Measurements from ENCODE around the gene HNRNPF.
A peak's percentile ranks its signal among the peaks of the same experiment; 100 is the strongest.

Gene HNRNPF

DNA sequence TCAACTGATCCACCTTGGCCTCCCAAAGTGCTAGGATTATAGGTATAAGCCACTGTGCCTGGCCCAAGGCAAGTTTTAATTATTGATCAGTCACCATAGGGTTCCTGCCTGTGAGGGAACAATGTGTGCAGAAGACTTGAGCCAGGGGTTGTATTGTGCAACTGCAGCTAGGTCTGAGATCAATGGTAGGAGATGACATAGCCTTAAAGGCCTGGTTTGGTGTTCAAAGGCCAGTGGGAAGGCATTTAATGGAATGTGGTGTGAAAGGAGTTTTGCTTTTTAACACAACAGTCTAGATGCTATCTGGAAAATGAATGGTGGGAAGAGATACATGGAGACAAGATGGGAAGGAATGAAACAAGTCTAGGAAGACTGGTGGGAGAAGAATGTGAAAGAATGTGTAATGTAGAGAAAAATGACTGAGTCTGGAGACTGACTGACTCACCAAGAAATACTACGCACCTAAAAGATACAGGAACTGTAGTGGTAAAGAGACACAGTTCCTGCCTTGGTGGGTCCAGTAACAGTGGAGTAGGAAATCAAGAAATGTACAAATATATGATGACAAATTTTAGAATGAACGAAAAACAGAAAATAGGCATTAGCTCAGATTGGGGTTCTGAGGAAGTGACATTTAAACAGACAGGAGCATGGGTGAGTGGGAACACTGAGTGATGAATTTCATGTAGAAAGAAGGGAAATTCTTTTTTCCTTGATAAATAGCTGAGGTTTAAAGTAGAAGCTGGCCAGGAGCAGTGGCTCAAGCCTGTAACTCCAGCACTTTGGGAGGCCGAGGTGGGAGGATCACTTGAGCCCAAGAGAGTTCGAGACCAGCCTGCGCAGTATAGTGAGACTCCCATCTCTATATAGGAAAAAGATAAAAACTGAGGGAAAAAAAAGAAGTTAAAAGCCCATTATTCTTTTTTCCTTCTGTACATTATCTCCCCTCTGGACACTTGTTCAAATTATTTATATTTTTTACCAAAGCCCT lies 9.4 kb downstream of the HNRNPF start:
- DNase-seq (ENCODE audit: low read depth, low spot score), result no peak
- ChIA-PET CTCF (interaction anchor here (1.0 to 2.4 kb wide), 3 partner anchors 9 to 51 kb away, joined by 3 to 13 read pairs (median 3); no protein-coding TSS in a partner anchor), POLR2A (no interaction called here)
- TF ChIP-seq, protein P1, sequence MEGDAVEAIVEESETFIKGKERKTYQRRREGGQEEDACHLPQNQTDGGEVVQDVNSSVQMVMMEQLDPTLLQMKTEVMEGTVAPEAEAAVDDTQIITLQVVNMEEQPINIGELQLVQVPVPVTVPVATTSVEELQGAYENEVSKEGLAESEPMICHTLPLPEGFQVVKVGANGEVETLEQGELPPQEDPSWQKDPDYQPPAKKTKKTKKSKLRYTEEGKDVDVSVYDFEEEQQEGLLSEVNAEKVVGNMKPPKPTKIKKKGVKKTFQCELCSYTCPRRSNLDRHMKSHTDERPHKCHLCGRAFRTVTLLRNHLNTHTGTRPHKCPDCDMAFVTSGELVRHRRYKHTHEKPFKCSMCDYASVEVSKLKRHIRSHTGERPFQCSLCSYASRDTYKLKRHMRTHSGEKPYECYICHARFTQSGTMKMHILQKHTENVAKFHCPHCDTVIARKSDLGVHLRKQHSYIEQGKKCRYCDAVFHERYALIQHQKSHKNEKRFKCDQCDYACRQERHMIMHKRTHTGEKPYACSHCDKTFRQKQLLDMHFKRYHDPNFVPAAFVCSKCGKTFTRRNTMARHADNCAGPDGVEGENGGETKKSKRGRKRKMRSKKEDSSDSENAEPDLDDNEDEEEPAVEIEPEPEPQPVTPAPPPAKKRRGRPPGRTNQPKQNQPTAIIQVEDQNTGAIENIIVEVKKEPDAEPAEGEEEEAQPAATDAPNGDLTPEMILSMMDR (IDR thresholded peaks at IDR 0.05; ENCODE audit: insufficient read depth, low read length, missing control alignments), result no peak
- no peak overlapping the region for H3K4me3 ChIP-seq (ENCODE audit: low read depth, low read length)

DNA sequence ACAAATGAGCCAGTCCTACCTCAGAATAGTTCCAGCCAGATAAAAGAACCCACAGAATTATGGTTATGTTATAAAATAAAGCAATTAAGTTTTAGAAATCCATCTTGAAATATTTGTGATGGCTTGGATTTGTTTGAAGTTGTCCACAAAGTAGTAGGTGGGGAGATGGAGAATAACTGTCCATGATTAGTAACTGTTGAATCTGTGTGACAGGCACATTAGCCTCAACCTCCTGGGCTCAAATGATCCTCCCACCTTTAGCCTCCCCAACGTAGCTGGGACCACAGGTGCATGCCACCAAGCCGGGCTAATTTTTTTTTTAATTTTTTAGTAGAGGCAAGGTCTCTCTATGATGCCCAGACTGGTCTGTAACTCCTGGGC lies 10.1 kb downstream of the HNRNPF start:
- ChIA-PET CTCF (no interaction called here), POLR2A (no interaction called here)
- no peak overlapping the region for H3K4me3 ChIP-seq (ENCODE audit: low read depth, low read length)
- no peak for DNase-seq (ENCODE audit: low read depth, low spot score)
- TF ChIP-seq, protein P1 (IDR thresholded peaks at IDR 0.05; ENCODE audit: insufficient read depth, low read length, missing control alignments), result no peak

DNA sequence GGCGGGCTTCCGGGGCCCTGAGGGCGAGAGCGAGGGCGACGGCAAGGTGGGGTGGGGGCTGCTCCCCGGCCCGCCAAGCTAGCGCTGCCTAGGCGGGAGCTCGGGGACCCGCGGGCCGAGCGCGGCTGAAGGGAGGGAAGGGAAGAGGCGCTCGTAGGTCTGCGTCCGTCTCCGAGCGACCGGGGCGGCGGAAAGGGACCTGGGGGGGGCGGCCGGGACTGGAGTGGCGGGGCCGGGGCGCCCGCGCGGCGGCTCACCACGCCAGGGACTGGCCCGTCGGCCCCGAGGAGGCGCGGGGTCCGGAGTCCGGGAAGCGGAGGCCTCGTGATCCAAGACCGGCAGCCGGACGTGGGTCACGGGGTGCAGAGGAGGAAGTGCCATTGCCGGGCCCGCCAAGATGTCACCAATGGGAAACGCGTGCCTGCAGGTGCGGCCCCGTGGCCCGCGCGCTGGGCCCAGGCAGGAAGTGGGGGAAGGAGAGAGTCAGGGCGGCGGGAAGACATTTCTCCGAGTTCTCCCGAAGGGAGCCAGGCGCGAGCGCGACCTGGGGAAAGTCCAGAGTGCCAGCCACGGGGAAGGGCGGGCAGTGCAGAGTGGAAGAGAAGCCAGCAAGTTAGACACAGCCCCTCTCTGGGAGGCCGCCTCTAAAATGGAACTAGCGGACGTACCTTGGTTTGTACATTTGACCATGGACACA lies 11.9 kb downstream of the HNRNPF start:
- POLR2A ChIA-PET, result interaction anchor here (2.6 kb wide), 1 partner anchor 10 kb away, joined by 15 read pairs; no protein-coding TSS in a partner anchor
- DNase-seq (ENCODE audit: low read depth, low spot score), result no peak
- CTCF ChIA-PET, result interaction anchor here (0.7 kb wide), 1 partner anchor 14 kb away, joined by 3 read pairs; no protein-coding TSS in a partner anchor
- H3K4me3 ChIP-seq (ENCODE audit: low read depth, low read length), result peak overlapping the region; percentile 64
- TF ChIP-seq, protein P1 (IDR thresholded peaks at IDR 0.05; ENCODE audit: insufficient read depth, low read length, missing control alignments), result no peak

DNA sequence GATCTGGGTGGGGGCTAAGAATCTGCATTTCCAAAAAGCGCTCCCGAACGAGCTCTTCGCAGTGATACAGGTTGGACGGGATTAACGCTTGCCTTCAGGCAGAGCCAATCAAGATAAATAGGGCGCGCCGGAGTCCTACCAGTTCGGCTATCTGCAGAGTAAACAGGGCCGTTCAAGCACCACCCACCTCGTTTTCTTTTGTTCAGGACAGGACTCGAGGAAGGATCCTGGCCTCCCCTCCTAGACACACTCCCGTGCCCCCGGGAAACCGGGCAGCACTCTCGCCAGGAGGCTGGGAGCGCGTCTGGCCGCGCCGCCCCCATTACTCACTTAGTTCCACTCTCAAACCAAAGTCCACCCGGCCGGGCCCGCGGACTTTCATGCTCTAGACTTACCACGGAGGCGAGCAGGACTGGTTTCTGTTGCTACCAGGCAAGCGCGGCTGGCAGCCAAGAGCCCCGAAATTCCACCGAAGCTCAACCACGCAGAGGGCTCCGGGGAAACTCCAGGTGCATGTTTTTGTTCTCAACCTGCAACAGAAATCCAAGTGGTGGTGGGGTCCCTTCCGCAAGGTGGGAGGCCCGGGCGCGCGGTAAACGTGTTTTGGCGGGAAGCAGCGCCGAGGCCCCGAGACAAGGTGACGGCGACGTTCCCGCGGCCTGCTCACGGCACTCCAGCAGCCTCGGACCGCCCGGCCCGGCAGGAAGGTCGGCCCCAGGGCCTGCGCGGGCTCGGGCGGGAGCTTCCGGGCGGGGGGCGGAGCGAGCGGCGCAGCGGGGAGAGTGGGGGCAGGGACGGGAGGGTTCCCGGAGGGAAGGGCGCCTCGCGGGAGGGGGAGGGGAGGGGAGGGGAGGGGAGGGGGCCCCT lies 12.7 kb downstream of the HNRNPF start:
- no peak for DNase-seq (ENCODE audit: low read depth, low spot score)
- ChIA-PET POLR2A (interaction anchor here (0.6 to 2.6 kb wide), 2 partner anchors 11 to 46 kb away, joined by 5 to 15 read pairs; no protein-coding TSS in a partner anchor), CTCF (interaction anchor here (0.7 to 1.0 kb wide), 2 partner anchors 14 to 65 kb away, joined by 3 read pairs; no protein-coding TSS in a partner anchor)
- H3K4me3 ChIP-seq (ENCODE audit: low read depth, low read length), result peak overlapping the region; percentile 64
- TF ChIP-seq, protein P1 (IDR thresholded peaks at IDR 0.05; ENCODE audit: insufficient read depth, low read length, missing control alignments), result no peak

DNA sequence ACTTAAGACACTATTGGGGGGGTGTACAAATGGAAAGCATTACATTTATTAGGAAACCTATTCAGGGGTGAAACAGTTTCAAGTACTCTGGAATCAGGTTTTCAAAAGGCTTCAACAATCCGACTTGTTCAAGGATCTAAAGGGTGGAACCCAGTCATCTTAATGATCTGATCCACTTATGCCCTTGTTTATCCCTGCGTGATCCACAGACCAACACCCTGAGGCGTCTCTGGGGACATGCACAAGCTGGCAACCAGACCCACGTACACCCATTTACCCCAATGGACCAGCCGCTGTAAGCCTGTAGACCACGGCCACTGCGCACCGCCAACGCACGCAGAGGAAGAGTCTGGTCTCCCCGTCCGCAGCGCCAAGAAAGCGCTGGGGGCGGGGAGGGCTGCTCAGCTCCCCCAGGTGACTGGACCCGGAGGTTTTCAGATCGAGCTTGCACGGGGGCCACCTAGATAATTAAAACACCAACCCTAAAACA lies 13.4 kb downstream of the HNRNPF start:
- POLR2A ChIA-PET, result interaction anchor here (0.6 to 2.6 kb wide), 2 partner anchors 12 to 411 kb away, joined by 3 to 15 read pairs; no protein-coding TSS in a partner anchor
- TF ChIP-seq, protein P1 (IDR thresholded peaks at IDR 0.05; ENCODE audit: insufficient read depth, low read length, missing control alignments), result no peak
- CTCF ChIA-PET, result interaction anchor here (1.0 kb wide), 1 partner anchor 66 kb away, joined by 3 read pairs; no protein-coding TSS in a partner anchor
- no peak for DNase-seq (ENCODE audit: low read depth, low spot score)
- peak overlapping the region; percentile 64 for H3K4me3 ChIP-seq (ENCODE audit: low read depth, low read length)
